NCI-H2227 (cell line): ENCODE data around the gene RYR1.
"Not testable (repeated sequence)": the region's sequence is repeated elsewhere in the genome, so short reads cannot be mapped to it uniquely, and the experiment has no call there.

Experiments
- DNase-seq: peaks from one replicate; lab custom pipeline; 2025; ENCODE audit not compliant: unreplicated experiment; lab: John Stamatoyannopoulos, UW

The RYR1 gene

GRCh38 chr19:38602856-38603255, 169.4 kb downstream of the RYR1 start:
- not testable (repeated sequence) for DNase-seq

GRCh38 chr19:38606131-38606530, 172.6 kb downstream of the RYR1 start:
- DNase-seq, result no peak

GRCh38 chr19:38614289-38614688, 180.8 kb downstream of the RYR1 start:
- no peak for DNase-seq

- no peak for DNase-seq
These were observed 181.6 kb downstream of the RYR1 start for GRCh38 chr19:38615007-38615581.

- DNase-seq, result no peak
These were observed 182.8 kb downstream of the RYR1 start for GRCh38 chr19:38616265-38616664.

- DNase-seq, result no peak
These were observed 183.8 kb downstream of the RYR1 start for GRCh38 chr19:38617283-38617763.

- DNase-seq, result peak; percentile 90
These were observed 184.5 kb downstream of the RYR1 start, which contains the start of gene MAP4K1 for GRCh38 chr19:38617764-38618589. Gene MAP4K1 (minus strand): TSS chr19:38617953. CDS start chr19:38617895, 58 bp downstream.

- DNase-seq, result peak; percentile 100
These were observed 185.3 kb downstream of the RYR1 start, which contains the start of gene EIF3K for GRCh38 chr19:38618590-38619360. Gene EIF3K (plus strand): TSS chr19:38619188. CDS start chr19:38619269, 81 bp downstream.

- DNase-seq, result no peak
These were observed 186.1 kb downstream of the RYR1 start for GRCh38 chr19:38619361-38620174.

- DNase-seq, result no peak
These were observed 191.3 kb downstream of the RYR1 start for GRCh38 chr19:38624822-38625221.

- DNase-seq, result no peak
These were observed 192.9 kb downstream of the RYR1 start for GRCh38 chr19:38626401-38626800.

GRCh38 chr19:38629568-38629967, 196.1 kb downstream of the RYR1 start:
- DNase-seq, result no peak

GRCh38 chr19:38631301-38631700, 197.8 kb downstream of the RYR1 start:
- not testable (repeated sequence) for DNase-seq

- not testable (repeated sequence) for DNase-seq
These were observed 198.5 kb downstream of the RYR1 start for GRCh38 chr19:38631811-38632475.

- no peak for DNase-seq
These were observed 199.2 kb downstream of the RYR1 start for GRCh38 chr19:38632476-38633213.

- peak; percentile 97 for DNase-seq
These were observed 201.4 kb downstream of the RYR1 start for GRCh38 chr19:38634757-38635482.

- no peak for DNase-seq
These were observed 202.2 kb downstream of the RYR1 start for GRCh38 chr19:38635483-38636399.
